Cardiac septum (tissue), 1 donor: ENCODE data around the gene SLC11A2. TPM values are rescaled to one million over a fixed set of nuclear protein-coding genes. Genes with fewer than 3 reads are reported as not detected.

Source experiments
- total RNA-seq: library from RNA; stranded (reverse); fragmentation: NEBNext Ultra II Directional; extraction: Animal tissue kit (Norgen Biotek cat#: 25700); gene quantifications from one replicate; pipeline ENCODE4 v1.2.1, GENCODE V29; 2021
- donor health status: DM: no; HTN: no; CAD: no.

SLC11A2 gene
- total RNA-seq, 1 donor from 2014 or later, result 22.0 TPM

Other genes starting within 250 kb of the SLC11A2 start
- not detected for gene TMPRSS12, start 183.5 kb downstream of the SLC11A2 start, total RNA-seq
- not detected for gene HIGD1C, start 73.8 kb downstream of the SLC11A2 start, total RNA-seq
- gene LETMD1, start 21.9 kb upstream of the SLC11A2 start, total RNA-seq, result 27.3 TPM
- gene CSRNP2, start 57.2 kb upstream of the SLC11A2 start, total RNA-seq, result 30.1 TPM
- gene TFCP2, start 146.8 kb upstream of the SLC11A2 start, total RNA-seq, result 20.2 TPM
- 9.1 TPM for gene POU6F1, start 191.7 kb upstream of the SLC11A2 start, total RNA-seq
- gene DAZAP2, start 212.4 kb upstream of the SLC11A2 start, total RNA-seq, result 169 TPM
- gene SMAGP, start 244.0 kb upstream of the SLC11A2 start, total RNA-seq, result 4.4 TPM